Measurements from ENCODE around the gene HEXA. TPM values are rescaled to one million over a fixed set of nuclear protein-coding genes. Genes with fewer than 3 reads are reported as not detected.

Gene HEXA
- total RNA-seq, 1 experiment from 2014 or later = 49.7 TPM

DNA sequence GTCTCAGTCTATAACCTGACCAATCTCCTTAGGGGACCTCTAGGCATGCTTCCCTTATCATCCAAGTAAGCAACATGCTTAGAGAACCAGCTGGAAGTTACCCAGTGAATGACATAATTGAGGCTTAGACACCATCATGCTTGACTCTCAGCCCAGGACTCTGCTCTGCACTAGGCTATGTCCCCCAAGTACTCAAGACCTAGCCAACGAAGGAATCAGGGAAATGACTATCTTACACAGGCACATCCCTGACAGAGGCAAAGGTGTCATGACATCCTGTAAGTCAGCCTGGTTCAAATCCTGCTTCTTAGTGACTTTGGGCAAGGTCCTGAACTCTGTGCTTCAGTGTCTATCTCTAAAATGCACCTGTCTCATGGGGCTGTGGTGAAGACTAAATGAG, 31.2 kb downstream of the HEXA start:
- H3K9me3 Mint-ChIP-seq = no peaks in the 10 kb centered on the region
- no peak overlapping the region for H3K27ac Mint-ChIP-seq
- no peak overlapping the region for H3K4me3 Mint-ChIP-seq
- CTCF ChIA-PET = no interaction called here
- POLR2A ChIA-PET = no interaction called here
- ATAC-seq (no peak), DNase-seq (ENCODE audit: low spot score) (no peak)
- no peaks in the 10 kb centered on the region for H3K27me3 Mint-ChIP-seq (ENCODE audit: low read depth)
- peaks cover 8% of the 10 kb centered on the region for H3K36me3 Mint-ChIP-seq
- TF ChIP-seq, protein P1, sequence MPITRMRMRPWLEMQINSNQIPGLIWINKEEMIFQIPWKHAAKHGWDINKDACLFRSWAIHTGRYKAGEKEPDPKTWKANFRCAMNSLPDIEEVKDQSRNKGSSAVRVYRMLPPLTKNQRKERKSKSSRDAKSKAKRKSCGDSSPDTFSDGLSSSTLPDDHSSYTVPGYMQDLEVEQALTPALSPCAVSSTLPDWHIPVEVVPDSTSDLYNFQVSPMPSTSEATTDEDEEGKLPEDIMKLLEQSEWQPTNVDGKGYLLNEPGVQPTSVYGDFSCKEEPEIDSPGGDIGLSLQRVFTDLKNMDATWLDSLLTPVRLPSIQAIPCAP (CRISPR knock-in tag; IDR thresholded peaks at IDR 0.05) = no peak
- TF ChIP-seq, protein P2, sequence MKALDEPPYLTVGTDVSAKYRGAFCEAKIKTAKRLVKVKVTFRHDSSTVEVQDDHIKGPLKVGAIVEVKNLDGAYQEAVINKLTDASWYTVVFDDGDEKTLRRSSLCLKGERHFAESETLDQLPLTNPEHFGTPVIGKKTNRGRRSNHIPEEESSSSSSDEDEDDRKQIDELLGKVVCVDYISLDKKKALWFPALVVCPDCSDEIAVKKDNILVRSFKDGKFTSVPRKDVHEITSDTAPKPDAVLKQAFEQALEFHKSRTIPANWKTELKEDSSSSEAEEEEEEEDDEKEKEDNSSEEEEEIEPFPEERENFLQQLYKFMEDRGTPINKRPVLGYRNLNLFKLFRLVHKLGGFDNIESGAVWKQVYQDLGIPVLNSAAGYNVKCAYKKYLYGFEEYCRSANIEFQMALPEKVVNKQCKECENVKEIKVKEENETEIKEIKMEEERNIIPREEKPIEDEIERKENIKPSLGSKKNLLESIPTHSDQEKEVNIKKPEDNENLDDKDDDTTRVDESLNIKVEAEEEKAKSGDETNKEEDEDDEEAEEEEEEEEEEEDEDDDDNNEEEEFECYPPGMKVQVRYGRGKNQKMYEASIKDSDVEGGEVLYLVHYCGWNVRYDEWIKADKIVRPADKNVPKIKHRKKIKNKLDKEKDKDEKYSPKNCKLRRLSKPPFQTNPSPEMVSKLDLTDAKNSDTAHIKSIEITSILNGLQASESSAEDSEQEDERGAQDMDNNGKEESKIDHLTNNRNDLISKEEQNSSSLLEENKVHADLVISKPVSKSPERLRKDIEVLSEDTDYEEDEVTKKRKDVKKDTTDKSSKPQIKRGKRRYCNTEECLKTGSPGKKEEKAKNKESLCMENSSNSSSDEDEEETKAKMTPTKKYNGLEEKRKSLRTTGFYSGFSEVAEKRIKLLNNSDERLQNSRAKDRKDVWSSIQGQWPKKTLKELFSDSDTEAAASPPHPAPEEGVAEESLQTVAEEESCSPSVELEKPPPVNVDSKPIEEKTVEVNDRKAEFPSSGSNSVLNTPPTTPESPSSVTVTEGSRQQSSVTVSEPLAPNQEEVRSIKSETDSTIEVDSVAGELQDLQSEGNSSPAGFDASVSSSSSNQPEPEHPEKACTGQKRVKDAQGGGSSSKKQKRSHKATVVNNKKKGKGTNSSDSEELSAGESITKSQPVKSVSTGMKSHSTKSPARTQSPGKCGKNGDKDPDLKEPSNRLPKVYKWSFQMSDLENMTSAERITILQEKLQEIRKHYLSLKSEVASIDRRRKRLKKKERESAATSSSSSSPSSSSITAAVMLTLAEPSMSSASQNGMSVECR (CRISPR knock-in tag; IDR thresholded peaks at IDR 0.05; ENCODE audit: borderline replicate concordance) = no peak
- TF ChIP-seq, protein P3, sequence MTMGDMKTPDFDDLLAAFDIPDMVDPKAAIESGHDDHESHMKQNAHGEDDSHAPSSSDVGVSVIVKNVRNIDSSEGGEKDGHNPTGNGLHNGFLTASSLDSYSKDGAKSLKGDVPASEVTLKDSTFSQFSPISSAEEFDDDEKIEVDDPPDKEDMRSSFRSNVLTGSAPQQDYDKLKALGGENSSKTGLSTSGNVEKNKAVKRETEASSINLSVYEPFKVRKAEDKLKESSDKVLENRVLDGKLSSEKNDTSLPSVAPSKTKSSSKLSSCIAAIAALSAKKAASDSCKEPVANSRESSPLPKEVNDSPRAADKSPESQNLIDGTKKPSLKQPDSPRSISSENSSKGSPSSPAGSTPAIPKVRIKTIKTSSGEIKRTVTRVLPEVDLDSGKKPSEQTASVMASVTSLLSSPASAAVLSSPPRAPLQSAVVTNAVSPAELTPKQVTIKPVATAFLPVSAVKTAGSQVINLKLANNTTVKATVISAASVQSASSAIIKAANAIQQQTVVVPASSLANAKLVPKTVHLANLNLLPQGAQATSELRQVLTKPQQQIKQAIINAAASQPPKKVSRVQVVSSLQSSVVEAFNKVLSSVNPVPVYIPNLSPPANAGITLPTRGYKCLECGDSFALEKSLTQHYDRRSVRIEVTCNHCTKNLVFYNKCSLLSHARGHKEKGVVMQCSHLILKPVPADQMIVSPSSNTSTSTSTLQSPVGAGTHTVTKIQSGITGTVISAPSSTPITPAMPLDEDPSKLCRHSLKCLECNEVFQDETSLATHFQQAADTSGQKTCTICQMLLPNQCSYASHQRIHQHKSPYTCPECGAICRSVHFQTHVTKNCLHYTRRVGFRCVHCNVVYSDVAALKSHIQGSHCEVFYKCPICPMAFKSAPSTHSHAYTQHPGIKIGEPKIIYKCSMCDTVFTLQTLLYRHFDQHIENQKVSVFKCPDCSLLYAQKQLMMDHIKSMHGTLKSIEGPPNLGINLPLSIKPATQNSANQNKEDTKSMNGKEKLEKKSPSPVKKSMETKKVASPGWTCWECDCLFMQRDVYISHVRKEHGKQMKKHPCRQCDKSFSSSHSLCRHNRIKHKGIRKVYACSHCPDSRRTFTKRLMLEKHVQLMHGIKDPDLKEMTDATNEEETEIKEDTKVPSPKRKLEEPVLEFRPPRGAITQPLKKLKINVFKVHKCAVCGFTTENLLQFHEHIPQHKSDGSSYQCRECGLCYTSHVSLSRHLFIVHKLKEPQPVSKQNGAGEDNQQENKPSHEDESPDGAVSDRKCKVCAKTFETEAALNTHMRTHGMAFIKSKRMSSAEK (CRISPR knock-in tag; IDR thresholded peaks at IDR 0.05; ENCODE audit: borderline replicate concordance) = no peak
- no peak for TF ChIP-seq JAZF1 (CRISPR knock-in tag; IDR thresholded peaks at IDR 0.05)
- TF ChIP-seq FOXK1 (CRISPR knock-in tag; IDR thresholded peaks at IDR 0.05) = no peak
- no peak for TF ChIP-seq RELA (CRISPR knock-in tag; IDR thresholded peaks at IDR 0.05; ENCODE audit: borderline replicate concordance)
- peaks cover 10% of the 10 kb centered on the region for H3K4me1 Mint-ChIP-seq

DNA sequence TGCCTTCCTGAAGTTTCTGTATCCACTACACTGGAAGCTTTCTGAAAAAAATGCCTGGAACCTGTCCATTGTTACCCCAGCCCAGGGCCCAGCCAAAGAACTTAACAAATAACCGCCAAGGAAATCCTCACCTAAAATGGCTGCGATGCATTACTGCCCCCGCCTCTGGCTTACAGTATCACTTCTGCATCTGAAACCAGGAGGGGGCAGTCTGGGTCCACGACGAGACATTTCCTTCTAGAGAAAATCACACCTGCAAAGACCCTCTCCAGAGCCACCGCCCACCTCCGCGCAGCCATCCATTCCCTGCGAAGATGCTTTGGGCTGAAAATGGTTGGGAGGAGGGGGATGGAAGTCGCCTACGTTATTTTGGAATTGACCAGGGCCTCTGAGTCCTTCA, 33.4 kb downstream of the HEXA start:
- H3K36me3 Mint-ChIP-seq = peaks cover 8% of the 10 kb centered on the region
- TF ChIP-seq ZNF263 (CRISPR knock-in tag; IDR thresholded peaks at IDR 0.05; ENCODE audit: low read depth) = no peak
- TF ChIP-seq, protein P4, sequence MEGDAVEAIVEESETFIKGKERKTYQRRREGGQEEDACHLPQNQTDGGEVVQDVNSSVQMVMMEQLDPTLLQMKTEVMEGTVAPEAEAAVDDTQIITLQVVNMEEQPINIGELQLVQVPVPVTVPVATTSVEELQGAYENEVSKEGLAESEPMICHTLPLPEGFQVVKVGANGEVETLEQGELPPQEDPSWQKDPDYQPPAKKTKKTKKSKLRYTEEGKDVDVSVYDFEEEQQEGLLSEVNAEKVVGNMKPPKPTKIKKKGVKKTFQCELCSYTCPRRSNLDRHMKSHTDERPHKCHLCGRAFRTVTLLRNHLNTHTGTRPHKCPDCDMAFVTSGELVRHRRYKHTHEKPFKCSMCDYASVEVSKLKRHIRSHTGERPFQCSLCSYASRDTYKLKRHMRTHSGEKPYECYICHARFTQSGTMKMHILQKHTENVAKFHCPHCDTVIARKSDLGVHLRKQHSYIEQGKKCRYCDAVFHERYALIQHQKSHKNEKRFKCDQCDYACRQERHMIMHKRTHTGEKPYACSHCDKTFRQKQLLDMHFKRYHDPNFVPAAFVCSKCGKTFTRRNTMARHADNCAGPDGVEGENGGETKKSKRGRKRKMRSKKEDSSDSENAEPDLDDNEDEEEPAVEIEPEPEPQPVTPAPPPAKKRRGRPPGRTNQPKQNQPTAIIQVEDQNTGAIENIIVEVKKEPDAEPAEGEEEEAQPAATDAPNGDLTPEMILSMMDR (IDR thresholded peaks at IDR 0.05) = peak; percentile 53
- no peaks in the 10 kb centered on the region for H3K9me3 Mint-ChIP-seq
- CTCF ChIA-PET = no interaction called here
- H3K27me3 Mint-ChIP-seq (ENCODE audit: low read depth) = no peaks in the 10 kb centered on the region
- H3K4me1 Mint-ChIP-seq = peaks cover 10% of the 10 kb centered on the region
- peak; percentile 82 for DNase-seq (ENCODE audit: low spot score)
- H3K4me3 Mint-ChIP-seq = no peak overlapping the region
- peak; percentile 91 for ATAC-seq
- POLR2A ChIA-PET = no interaction called here
- H3K27ac Mint-ChIP-seq = peak overlapping the region; percentile 87; the same call in 1 of the 2 replicates

DNA sequence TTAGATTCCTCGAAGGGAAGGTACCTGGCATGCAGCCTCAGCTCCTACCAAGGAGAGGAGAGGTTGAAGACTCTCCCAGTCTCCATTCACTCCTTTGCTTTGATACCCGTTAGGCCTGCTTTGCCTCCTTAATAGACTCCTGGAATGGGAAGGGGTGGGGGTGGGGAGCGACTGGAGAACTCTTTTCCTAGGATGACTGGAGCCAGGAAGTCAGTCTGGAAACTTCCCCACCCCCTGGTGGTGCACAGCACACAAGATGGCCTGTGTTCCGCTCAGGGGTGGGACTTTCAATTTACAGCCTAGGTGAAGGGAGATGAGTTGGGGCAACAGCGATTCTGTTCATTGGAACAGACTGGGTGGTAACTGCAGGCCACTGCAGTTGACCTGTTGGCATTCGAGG, 34.5 kb downstream of the HEXA start:
- DNase-seq (ENCODE audit: low spot score) = peak; percentile 80
- POLR2A ChIA-PET = no interaction called here
- Mint-ChIP-seq H3K4me3 (no peak overlapping the region), H3K36me3 (peaks cover 8% of the 10 kb centered on the region), H3K27me3 (ENCODE audit: low read depth) (no peaks in the 10 kb centered on the region), H3K9me3 (no peaks in the 10 kb centered on the region), H3K4me1 (peaks cover 10% of the 10 kb centered on the region), H3K27ac (peak overlapping the region; percentile 87)
- peak; percentile 87 for ATAC-seq
- CTCF ChIA-PET = interaction anchor here (0.5 to 1.0 kb wide), 6 partner anchors 10 to 594 kb away, joined by 3 to 5 read pairs (median 4); no protein-coding TSS in a partner anchor
- TF ChIP-seq, protein P5, sequence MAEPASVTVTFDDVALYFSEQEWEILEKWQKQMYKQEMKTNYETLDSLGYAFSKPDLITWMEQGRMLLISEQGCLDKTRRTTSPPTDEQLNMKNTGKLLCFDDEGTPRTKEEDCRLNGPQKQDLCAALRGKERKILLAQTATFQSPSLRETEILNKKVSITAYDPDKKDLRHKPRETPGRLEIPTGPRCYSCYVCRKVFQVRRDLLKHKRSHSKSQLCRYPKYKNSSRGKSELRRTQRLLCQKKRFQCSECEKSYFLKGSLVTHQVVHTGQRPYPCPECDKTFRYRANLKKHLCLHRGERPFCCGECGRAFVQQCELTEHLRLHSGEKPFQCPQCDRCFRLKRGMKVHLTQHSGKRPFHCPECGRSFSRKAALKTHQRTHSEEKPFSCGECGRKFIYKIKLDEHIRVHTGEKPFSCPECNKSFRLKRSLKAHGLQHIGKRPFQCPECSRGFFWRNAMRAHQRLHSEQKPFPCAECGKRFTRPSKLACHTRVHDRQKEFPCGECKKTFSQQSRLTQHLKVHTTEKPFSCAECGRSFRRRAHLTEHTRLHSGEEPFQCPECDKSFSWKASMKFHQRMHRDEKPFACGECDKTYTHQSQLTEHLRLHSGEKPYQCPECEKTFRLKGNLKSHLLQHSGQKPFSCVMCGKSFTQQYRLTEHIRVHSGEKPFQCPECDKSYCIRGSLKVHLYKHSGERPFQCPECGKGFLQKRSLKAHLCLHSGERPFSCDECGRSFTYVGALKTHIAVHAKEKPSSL (CRISPR knock-in tag; conservative IDR thresholded peaks at IDR 0.05) = no peak
- no peak for TF ChIP-seq ZNF263 (CRISPR knock-in tag; IDR thresholded peaks at IDR 0.05; ENCODE audit: low read depth)
- TF ChIP-seq ETV6 (CRISPR knock-in tag; IDR thresholded peaks at IDR 0.05) = 0 out of 2 replicates have a peak, but pooled peaks have one; percentile 53
- no peak for TF ChIP-seq IRF2 (CRISPR knock-in tag; IDR thresholded peaks at IDR 0.05; ENCODE audit: borderline replicate concordance, low read depth)
- no peak for TF ChIP-seq ZNF423 (CRISPR knock-in tag; IDR thresholded peaks at IDR 0.05)
- TF ChIP-seq NFE2L1 (CRISPR knock-in tag; IDR thresholded peaks at IDR 0.05) = no peak
- TF ChIP-seq, protein P4 (IDR thresholded peaks at IDR 0.05) = peak; percentile 41
- TF ChIP-seq CREM (CRISPR knock-in tag; IDR thresholded peaks at IDR 0.05) = no peak

All from WTC11 (cell line).